HG03135 (cell line): ENCODE data around the gene LAMB3.

Source experiments
- ATAC-seq: cut with Tn5 transposase; IDR thresholded peaks from one replicate; pipeline ENCODE4 v1.9.1; 2021; ENCODE audit warnings: mild to moderate bottlenecking, moderate library complexity; ENCODE audit not compliant: unreplicated experiment

LAMB3 gene

GRCh38 chr1:209567698-209568175 is 84.5 kb downstream of the LAMB3 start:
- no peak for ATAC-seq

DNA sequence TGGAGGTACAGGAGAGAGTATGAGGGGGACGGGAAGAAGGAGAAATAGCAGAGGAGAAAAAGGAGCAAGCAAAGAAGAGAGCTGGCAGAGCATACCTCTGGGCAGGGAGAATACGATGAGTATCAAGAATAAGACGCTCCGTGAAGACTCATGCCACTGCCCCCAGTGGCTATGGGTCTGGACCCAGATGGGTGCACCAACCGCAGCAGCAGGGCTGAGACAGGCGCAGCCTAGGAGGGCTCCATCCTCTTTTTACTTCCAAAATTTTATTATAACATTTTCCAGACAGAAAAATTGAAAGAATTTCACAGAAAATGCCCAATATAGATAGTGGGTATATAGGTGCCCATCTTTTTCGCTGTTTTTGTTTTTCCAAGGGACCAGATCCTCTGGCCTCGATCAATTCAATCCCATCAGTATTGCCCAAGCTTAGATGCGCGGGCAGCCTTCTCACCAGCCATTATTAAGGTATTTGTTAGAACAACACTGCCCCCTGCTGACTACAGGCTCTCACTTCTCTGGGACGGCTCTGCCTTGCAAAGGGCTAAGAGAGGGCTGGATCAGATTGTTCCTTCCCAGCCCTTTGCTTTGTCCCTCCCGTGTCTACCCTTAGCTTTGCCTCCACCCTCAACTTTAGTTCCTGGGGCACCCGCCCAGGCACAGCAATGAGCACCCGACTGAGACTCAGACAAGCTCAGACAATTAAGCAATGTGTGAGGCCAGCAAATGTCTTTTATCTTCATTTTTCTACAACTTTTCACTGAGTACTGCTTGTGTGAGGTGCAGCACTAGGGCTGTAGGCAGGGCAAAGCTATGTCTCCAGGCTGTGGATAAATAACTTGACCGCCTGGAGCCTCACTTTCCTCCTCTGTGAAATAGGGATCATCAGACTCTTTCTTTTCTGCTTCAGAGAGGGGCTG is 86.2 kb downstream of the LAMB3 start:
- peak; percentile 80 for ATAC-seq
